Kidney tubule cell (primary cell): ENCODE measurements around the gene PKNOX2.

Experiments used
- DNase-seq: peaks from one replicate; pipeline ENCODE4 v3.0.0-alpha.2; 2018; ENCODE audit warnings: low spot score

The PKNOX2 gene

DNA sequence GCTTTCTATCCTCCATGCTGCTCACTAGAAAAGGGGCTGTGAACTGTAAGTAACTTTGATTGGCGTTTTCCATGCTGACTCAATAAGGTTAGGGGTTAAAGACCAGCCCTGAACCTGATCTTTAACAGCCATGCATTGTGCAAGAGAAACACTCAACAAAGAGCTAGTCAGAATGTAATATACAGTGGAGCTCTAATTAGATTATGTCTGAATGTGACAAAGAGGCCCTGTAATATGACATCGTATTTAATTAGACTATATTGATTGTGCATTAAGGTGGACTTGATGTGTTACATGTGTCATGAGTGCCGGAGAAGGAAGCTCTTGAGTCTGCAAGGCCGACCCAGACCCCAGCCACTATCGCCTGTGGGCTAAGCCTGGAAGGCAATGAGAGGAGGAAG lies 70.5 kb downstream of the PKNOX2 start:
- DNase-seq = no peak

DNA sequence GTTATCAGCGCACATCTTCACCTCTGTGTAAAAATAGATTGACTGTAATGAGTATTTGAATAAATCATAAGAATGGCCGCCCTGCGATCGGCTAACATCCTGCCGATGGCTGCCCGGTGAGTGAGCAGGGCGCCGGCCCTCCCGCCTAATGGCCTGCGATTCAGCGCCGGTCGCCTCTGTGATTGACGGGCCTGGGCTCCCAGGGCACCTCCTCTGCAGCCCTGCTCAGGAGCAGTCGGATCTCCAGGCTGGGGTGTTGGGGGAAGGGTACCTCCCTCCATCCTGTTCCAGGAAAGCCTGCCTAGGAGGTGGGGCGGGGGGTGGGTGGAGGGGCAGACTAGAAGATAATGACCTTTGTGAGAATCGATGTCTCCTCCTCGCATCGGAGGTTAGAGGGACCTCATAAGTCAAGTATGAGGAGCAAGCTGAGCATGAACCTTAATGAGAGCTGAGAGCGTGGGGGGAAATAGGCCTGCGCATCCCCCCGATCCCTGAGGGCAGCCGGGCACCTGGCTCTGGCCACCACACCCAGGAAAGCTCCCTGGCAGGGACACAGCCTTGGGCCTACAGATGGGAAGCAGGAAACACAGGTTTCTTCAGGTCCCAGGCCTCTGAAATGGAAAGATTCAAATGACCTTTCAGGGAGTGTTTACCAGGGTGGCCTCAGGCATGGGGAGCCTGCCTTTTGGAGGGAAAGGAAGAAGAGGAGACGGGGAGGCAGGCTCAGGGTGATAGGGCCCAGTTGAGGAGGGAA lies 71.7 kb downstream of the PKNOX2 start:
- no peak for DNase-seq

DNA sequence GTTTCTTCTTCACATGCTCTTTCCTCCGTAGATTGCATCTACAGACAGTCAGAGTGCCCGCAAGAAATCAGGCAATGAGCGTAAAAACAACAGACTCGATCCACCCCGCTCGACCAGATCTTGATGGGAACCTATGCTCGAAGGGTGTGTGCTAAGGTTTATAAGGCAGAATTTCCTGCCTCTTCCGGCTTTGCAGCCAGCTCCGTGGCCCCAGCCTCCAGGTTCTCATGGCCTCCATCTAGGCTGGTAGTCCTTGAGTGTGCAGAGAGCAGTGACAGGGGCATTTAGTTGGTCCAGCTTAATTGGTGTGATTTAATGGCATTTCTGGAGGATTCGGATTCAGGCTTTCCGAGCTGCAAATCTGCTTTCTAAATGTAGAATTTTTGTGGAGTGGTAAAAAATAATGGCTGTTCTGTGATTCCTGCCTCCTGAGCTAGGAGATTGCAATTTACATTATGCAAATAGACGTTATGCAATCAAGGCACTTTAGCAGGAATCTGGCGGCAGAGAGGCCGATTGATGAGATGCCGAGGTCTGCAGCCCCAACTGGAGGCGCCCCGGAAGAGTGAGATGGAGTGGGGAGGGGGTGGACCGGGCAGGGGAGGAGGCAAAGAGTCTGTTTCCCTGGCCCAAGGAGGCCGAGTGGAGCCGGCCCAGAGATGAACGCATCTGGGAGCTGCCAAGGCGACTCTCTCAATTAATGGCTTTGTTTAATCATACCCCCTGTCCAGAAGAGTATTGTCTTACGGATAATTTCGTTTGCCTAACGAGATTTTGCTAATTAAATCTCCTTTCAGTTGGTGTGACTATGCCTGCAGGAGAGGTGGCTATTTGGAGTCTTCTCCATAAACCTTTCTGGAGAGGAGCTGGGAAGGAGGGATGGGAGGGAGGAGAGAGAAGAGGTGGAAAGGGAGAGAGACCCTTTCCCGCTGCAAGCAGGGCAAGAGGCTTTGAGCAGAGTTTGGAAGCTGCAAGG lies 75.3 kb downstream of the PKNOX2 start:
- DNase-seq = no peak

DNA sequence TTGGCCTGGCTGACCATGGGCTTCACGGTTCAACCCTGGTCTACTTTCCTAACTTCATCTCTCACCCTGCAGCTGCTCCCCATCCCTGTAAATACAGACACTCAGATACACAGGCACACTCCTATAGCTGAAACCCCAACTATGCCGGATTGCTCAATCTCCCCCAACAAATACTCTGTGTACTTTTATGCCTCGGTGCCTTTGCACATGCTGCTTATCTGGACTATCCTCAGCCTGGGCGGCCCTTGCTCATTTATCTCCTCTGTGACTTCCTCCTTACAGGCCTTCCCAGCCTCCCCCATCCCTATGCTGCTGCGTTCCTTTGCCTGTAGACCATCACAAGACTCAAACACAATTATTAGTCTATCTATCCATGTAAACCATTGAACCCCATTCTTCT lies 76.6 kb downstream of the PKNOX2 start:
- DNase-seq = no peak

DNA sequence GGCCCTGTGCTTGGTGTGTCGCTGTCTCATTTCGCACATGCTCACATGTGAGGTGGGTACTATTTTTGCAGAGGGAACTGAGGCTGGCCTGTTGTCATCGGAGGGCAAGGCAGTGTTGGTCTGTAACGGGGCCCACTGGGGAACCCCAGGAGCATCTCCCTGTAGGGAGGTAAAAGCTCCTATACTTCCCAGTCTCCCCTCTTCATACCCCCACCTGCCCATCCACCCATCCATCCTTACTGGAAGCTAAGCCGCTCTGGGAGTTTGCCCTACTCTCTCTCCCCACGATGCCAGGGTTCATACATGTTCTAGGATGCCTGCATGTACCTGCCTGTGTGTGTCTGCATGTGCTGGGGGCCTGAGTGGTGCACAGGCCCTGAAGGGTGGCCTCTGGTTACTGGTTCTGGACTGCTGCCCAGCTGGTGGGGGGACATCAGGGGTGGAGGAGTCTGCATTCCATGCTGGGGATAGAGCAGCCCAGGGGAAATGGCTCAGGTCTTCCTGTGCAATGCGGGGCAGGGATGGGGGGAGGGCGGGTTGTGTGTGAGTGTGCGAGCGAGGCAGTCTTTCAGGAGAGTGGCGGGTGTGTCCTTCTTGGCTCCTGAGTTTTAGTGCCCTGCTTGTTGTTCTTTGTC lies 77.7 kb downstream of the PKNOX2 start:
- DNase-seq = no peak

DNA sequence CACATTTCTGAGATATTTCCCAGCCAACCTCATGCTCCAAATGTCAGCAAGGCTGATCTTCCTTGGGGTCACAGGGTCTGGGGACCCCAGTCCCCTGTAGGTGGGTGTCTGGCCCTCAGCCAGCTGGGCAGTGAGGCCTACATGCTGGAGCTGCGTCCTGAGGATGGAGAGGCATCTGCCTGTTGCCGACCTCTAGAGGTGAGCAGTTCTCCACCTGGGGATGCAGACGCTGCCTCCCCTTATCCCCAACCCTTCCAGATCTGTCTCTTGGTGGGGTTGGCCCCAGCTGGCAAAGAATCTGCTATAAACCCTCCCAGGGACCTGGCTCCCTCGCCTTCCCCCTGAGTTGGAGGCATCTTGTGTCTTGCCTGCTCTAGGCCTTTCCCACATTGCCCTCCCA lies 79.6 kb downstream of the PKNOX2 start:
- no peak for DNase-seq

DNA sequence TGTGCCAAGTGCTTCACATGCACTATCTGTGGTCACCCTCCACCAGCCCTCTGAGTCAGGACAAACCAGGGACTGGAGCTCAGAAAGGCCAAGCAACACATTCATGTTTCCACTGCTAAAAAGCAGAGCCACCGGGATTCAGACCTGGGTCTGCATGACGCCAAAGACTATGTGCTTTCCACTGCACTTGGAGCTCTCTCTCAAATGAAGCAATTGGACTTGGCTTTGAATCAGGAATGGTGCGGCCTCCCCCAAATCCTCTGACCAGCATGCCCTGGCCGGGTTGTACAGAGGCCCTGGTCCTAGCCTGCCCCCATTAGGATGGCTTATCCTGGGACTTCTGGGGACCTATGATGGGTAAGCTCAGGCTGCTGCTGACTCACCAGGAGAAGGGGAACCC lies 80.7 kb downstream of the PKNOX2 start:
- DNase-seq = no peak

DNA sequence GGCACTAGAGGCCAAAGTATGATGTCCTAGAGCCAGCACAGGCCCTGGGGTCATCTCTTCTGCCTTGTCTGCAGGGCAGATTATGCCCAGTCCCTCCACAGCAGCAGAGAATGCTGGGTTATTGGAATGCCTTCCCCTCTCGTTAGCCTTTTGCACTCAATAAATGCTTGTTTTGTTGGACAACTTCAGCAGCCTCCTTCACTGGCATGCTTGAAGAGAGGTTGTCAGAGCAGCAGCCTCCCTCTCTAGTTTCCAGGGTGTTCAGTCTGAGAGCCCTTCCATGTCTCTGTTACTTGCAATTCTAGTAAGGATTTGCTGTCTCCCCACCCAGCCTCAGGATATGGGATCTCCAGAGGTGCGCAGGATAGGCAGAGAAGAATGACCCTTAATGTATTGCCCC lies 82.9 kb downstream of the PKNOX2 start:
- DNase-seq = no peak

DNA sequence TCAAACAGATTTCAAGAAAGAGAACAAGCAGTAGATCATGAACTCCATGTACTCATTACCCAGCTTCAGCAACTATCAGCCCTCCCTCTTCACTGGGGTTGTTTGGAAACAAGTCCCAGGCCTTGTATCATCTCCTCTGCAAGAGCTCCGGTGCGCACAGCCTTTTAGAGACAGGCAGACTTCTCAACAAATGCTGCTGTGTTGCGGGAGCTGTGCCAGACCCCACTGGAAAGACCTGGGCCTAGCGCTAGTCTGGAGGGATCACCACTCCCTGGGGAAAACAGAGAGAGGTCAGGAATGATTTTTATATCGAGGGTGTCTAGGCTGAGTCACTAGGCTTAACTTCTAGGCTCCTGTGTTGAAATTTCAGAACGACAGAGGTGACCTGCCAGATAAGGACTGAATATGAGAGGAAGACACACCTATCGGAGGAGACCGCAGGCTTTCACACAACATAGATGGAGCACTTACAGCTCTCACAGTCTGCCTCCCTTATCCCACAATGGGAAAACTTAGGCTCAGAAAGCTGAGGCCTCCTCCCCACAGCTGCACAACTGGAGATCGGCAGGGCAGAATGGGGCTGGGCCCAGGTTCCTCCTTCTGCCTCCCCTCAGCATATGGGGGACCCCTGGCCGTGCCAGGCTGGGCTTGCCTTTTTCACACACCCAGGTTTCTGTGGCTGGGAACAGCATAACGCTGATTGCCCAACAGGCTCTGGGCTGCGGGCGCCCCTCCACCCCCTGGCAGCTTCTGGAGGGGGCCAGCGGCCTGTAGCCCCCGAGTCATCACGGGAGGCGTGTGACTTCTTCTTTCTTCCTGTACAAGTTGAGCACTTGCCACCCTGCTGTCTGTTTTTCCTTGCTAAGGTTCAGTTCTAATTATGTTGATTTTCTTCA lies 86.0 kb downstream of the PKNOX2 start:
- DNase-seq = no peak

DNA sequence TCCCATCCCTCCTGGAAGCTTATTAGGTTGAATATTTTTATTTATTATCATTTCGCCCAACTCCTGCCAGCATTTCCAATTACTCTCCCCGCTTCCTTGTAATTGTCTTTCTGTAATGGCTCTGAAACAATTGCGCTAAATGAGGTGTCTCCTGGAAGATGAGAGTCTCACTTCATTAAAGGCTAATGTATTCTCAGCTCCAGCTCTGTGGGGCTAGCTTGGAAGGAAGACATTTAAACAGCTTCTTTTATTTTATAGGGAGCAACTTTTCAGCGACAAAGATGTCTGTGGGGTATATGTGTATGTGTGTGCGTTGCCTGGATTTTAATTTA lies 86.6 kb downstream of the PKNOX2 start:
- DNase-seq = no peak

DNA sequence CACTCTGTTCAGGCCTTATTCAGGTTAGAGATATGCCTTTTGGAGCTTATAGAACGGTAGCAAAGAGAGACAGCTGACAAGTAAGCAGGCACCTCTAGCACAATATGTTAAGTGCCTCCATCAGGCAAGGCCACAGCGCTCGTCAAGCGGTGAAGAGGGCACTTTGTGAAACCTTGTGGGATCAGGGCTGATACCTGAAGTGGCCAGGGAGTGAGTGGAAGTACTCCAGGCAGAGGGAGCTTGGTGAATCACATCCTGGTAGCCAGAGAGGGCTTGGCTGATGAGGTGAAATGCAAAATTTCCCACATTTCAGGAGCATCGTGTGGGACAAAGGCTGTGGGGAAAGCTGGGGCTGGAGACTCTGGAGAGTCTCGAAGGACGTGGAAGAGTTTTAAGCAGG lies 87.4 kb downstream of the PKNOX2 start:
- DNase-seq = no peak

DNA sequence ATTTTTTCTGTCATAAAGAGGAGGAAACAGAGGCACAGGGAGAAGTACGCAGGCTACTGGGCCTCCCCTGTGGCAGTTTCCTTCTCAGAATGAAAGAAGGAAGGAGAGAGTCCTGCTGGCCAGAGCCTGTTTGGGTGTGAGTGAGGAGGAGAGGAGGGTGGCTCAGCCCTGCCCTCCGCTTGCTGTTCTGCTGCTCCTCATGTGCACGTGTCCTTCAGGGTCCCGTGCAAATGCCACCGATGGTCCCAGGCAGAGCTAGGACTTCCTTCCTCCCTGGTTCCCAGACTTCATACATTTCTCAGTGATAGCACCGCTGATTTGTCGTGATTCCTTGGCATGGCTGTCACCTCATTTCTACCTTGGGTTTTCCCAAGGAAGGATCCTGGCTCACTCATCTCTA lies 88.7 kb downstream of the PKNOX2 start:
- DNase-seq = no peak

DNA sequence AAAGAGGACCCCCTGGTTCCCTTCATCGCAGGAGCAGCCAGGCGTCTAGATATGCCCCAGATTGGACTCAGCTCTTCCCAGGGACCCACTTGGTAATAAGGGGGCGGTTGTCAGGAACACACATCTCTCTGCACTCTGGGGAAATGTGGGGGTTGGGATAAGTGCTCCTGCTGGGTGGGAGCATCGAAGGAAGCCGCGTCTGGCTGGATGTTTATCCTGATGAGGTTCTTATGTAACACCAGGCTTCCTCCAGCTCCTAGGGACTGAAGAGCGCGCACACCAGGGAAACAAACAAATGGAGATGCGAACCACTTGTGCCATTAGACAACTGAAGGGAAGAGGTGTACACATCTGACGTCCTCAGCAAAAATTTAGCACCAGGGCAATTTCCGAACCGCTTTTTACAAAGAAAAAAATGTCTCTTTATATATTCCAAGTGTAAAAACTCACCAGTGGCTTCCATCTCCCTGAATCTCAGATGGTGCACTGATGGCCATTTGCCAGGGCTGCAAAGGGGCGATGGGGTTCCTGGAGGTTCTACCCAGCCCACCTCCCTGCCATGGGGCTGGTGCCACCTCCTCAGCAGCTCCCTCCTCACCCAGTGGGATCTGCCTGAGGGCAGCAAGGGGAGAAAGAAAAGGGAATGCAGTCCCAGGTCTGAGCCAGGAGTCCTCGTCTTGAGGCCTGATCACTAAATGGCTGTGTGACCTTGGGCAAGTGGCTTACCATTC lies 89.4 kb downstream of the PKNOX2 start:
- no peak for DNase-seq

DNA sequence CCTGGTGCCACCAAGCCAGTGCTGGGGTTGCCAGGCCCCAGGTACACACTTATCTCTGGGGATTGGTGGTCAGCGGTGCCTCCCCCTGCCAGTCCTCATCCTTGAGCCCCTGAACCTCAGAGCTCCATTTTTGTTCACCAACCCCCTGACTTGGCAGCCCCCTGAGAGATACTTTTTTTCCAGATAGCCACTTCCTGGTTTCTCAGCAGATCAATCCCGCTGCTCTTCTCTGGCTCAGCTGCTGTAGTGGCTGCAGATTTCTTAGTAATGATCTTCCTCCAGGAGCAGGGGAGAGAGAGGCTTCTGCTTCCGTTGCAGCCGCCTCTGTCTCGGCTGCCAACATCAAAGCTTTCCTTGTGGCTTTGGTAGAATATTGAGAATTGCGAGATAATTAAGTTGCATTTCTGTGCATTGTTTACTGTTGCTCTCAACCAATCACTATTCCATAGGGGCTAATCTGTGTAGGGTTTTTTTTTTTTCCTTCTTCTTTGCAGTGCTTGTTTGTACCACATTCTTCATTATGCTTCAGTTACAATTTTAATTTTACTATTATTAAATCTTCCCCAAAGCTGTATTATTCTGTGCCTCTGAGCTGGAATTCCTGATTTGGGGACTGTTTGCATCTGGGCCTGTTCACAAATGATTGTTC lies 92.1 kb downstream of the PKNOX2 start:
- DNase-seq = no peak

DNA sequence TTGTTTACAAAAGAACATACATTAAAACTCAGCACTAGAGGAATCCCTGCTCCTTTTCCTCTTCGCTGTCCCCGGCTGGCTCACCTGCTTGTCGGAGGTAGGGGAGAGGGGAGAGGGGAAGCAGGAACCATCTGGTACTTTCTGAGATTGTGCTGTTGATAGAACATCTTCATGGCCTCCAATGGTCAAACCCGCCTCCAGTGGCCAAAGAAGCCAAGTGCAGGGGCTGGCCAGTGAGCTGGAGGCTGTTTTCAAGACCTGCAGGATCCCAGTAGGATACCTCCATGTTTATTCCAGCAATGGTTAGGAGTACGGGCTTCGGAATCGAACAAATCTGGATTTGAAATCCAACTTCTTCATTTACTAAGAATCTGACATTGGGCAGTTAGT lies 92.6 kb downstream of the PKNOX2 start:
- no peak for DNase-seq

DNA sequence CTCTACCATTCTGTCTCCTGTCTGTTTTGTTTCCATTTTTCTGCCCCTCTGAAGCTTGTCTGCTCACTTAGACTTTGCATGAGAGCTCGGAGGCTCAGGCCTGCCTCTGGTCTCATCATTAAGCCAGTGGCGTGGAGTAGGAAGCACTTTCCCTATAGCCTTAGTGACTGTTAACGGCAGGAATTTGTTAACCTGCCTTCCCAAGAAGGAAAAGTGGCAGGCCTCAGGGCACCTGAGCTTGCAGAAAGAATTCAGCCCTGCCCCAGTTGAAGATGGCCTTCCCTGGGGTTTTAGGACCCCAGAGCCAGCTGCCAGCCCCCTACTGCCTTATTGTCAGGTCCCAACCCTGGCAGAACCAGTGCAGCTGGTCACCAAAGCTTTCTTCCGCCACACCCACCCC lies 93.2 kb downstream of the PKNOX2 start:
- no peak for DNase-seq

DNA sequence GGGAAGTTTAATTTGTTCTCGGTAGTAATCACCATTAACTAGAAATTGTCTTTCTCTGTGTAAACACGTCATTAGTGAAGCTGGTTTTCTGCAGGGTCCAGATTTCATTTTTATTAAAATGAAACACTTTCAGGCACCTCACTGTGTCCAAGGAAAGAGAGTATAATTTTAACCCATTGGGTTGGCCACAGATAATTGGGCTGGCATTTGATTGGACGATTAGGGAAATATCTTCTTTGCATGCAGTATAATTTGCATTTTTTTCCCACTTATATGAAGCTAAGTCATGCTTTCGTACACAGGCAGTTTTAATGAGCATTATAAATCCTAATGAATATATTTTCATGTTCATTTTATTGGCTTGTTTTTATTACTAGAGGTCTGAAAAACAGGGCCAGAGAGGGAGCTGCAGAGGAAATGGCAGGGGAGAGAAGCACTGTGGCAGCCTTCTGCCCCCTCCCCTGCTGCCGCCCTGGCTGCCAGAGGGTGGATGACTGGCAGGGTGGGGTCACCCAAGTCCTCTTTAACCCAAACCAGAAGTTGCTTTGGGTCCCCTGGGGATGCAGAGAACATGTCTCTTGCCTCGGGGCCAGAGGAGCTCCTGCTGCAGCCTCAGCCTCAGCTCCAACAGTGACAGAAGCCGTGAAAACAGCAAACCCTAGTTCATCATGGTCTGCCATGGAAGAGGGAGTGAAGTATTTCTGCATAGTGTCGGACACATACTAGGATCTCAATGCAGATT lies 93.9 kb downstream of the PKNOX2 start:
- DNase-seq = no peak

DNA sequence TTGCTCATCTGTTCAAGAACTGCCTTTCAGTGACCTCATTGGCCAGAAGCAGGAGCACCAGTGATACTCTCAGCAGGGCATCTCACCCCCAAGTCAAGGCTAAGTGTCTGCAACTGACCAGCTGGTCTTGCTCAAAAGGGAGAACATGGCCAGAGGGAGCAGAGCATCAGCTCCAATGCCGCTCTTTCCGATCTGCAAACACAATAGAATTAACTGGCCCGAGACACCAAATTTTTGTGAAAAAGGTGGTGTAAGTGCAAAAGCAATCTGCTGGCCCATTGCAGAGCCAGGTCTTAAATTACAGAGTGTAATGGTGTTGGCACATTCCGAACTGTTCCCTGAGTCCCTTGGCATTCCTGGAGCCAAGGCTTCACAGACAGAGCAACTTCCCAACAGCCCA lies 97.0 kb downstream of the PKNOX2 start:
- no peak for DNase-seq

DNA sequence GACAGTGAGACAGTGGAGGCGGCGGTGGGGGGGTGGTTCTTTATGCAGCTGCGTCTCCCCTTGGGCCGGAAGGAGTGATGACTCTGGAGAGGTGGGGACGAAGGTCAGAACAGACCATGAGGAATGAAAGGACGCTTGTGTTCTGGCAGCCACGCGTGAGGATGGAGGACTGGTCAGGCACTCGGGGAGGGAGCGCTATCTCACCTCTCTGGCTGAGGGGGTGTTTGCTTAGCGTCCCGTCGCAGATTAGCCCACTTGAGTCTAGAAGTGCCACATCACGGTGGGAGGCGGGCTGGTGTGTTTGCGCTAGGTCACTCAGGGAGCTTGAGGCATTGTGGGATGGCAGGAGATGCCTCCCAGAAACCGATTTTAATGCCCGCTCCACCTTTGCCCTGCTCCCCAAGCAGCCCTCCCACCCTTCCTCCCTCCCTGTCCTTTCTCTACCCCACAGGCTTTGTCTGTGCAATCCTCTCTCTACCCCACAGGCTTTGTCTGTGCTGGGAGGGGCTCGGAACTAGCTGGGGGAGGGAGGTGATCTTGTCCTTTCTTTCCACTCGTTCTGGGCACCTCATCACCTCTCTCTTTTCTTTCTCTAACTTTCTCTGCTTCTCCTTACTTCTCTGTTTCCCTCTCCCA lies 97.8 kb downstream of the PKNOX2 start:
- peak; percentile 10 for DNase-seq

DNA sequence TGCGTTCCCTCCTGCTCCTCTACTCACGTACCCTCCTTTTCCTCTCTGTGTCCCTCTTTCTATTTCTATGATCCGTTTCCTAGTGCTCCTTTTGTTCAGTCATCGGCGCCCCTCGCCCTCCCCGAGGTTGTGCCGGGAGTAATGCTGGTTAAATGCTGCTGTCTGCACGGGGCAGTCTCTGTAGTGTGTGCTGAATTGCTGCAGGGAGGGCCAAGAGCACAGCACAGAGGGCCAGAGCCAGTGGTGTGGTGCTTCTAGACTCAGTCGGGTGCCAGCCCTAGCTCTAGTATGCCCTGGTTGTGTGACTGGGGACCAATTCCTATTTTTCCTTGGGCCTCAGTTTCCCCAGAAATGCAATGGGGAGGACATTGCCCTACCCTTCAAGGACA lies 98.3 kb downstream of the PKNOX2 start:
- DNase-seq = no peak
